Karpas-422 (cell line): ENCODE results near the gene GRB14. TPM values are rescaled to one million over a fixed set of nuclear protein-coding genes. Genes with fewer than 3 reads are reported as not detected.

ENCODE experiments used
- DNase-seq: peaks from one replicate; pipeline ENCODE4 v3.0.0-alpha.2; 2015
- H2AFZ ChIP-seq: fragments of 200-600 bp; sonication (generic); 2 replicates; pipeline ENCODE4 v1.6.1; 2014; ENCODE audit warnings: antibody characterized with exemption, low read length, mixed read lengths
- H3K27ac ChIP-seq: fragments of 200-600 bp; sonication (generic); 2 replicates; pipeline ENCODE4 v1.5.1; 2014; ENCODE audit warnings: mild to moderate bottlenecking, low read length, moderate library complexity
- H3K27me3 ChIP-seq: fragments of 200-600 bp; sonication (generic); 2 replicates; pipeline ENCODE4 v1.6.1; 2014; ENCODE audit warnings: low read length, mixed read lengths
- H3K36me3 ChIP-seq: fragments of 200-600 bp; sonication (generic); 2 replicates; pipeline ENCODE4 v1.6.1; 2014; ENCODE audit warnings: low read length, mixed read lengths; ENCODE audit not compliant: insufficient read depth
- H3K4me1 ChIP-seq: fragments of 200-600 bp; sonication (generic); 2 replicates; pipeline ENCODE4 v1.6.1; 2014; ENCODE audit warnings: mild to moderate bottlenecking, low read length, mixed read lengths
- H3K4me2 ChIP-seq: fragments of 200-600 bp; sonication (generic); 2 replicates; pipeline ENCODE4 v1.6.1; 2014; ENCODE audit warnings: low read length, low read depth, mild to moderate bottlenecking; ENCODE audit not compliant: poor library complexity, severe bottlenecking
- H3K4me3 ChIP-seq: fragments of 200-600 bp; sonication (generic); 2 replicates; pipeline ENCODE4 v1.5.1; 2014; ENCODE audit warnings: mild to moderate bottlenecking, antibody characterized with exemption, low read length, mixed read lengths
- H3K79me2 ChIP-seq: fragments of 200-600 bp; sonication (generic); 2 replicates; pipeline ENCODE4 v1.6.1; 2014; ENCODE audit warnings: mild to moderate bottlenecking, low read length, mixed read lengths
- H3K9ac ChIP-seq: fragments of 200-600 bp; sonication (generic); 2 replicates; pipeline ENCODE4 v1.6.0; 2014; ENCODE audit warnings: low read length
- H3K9me2 ChIP-seq: fragments of 200-600 bp; sonication (generic), shearing (Covaris generic); replicated peaks from 2 replicates; pipeline ENCODE4 v1.6.0; 2014; ENCODE audit warnings: mild to moderate bottlenecking, low read length, moderate library complexity; ENCODE audit not compliant: insufficient read depth
- H3K9me3 ChIP-seq: fragments of 300-700, 200-600 bp; sonication (generic); 2 replicates; pipeline ENCODE4 v1.6.1; 2014; ENCODE audit warnings: low read length, mixed read lengths
- H4K20me1 ChIP-seq: fragments of 200-600 bp; sonication (generic); 2 replicates; pipeline ENCODE4 v1.6.1; 2014; ENCODE audit warnings: mild to moderate bottlenecking, antibody characterized with exemption, low read length, low read depth; ENCODE audit not compliant: insufficient read depth
- total RNA-seq: library from RNA; depleted of rRNA; stranded (reverse); fragments of >200 nt; shearing (Covaris generic); gene quantifications from 2 replicates; pipeline ENCODE4 v1.2.3, GENCODE V29; 2014; ENCODE audit warnings: low replicate concordance; rRNA removed

Gene GRB14
- total RNA-seq: not detected in 2 replicates

GRCh38 chr2:164620873-164621763, at the start of gene GRB14:
Gene GRB14, minus strand, starts transcription at chr2:164621482. Its CDS starts 173 bp downstream, at chr2:164621309.
- H3K4me3 ChIP-seq: no peak within 1 kb of the TSS
- H3K9me2 ChIP-seq: no peaks in the 10 kb centered on the region
- no peaks in the 10 kb centered on the region for H3K4me1 ChIP-seq
- no peaks in the 10 kb centered on the region for H4K20me1 ChIP-seq
- H3K27ac ChIP-seq: no peak within 1 kb of the TSS
- H3K4me2 ChIP-seq: no peak within 1 kb of the TSS
- H3K9ac ChIP-seq: no peak within 1 kb of the TSS
- H2AFZ ChIP-seq: no peak within 1 kb of the TSS
- no peaks in the 10 kb centered on the region for H3K36me3 ChIP-seq
- no peak for DNase-seq
- H3K79me2 ChIP-seq: no peaks in the 10 kb centered on the region
- H3K9me3 ChIP-seq: no peaks in the 10 kb centered on the region
- no peaks in the 10 kb centered on the region for H3K27me3 ChIP-seq

- Histone ChIP-seq H4K20me1 (no peaks in the 10 kb centered on the region), H2AFZ (no peak overlapping the region), H3K9me3 (no peaks in the 10 kb centered on the region), H3K36me3 (no peaks in the 10 kb centered on the region), H3K9me2 (0 out of 2 replicates have a peak, but pooled peaks cover 4% of the 10 kb centered on the region), H3K27me3 (no peaks in the 10 kb centered on the region), H3K9ac (no peak overlapping the region), H3K4me1 (no peaks in the 10 kb centered on the region), H3K27ac (no peak overlapping the region), H3K4me2 (no peak overlapping the region), H3K4me3 (no peak overlapping the region), H3K79me2 (no peaks in the 10 kb centered on the region)
- no peak for DNase-seq
Measured at GRCh38 chr2:164669291-164669690, 48.0 kb upstream of the GRB14 start.

GRCh38 chr2:164667566-164667965, 46.3 kb upstream of the GRB14 start:
- Histone ChIP-seq H3K4me3 (no peak overlapping the region), H3K9me2 (0 out of 2 replicates have a peak, but pooled peaks cover 4% of the 10 kb centered on the region), H3K4me2 (no peak overlapping the region), H3K9ac (no peak overlapping the region), H3K4me1 (no peaks in the 10 kb centered on the region), H2AFZ (no peak overlapping the region), H3K27me3 (no peaks in the 10 kb centered on the region), H3K9me3 (no peaks in the 10 kb centered on the region; the same call in 1 of the 2 replicates), H3K36me3 (no peaks in the 10 kb centered on the region), H3K27ac (no peak overlapping the region), H3K79me2 (no peaks in the 10 kb centered on the region), H4K20me1 (no peaks in the 10 kb centered on the region)
- DNase-seq: no peak

GRCh38 chr2:164664070-164664469, 42.8 kb upstream of the GRB14 start:
- no peak overlapping the region for H3K9ac ChIP-seq
- no peaks in the 10 kb centered on the region for H3K27me3 ChIP-seq

GRCh38 chr2:164662868-164663631, 41.8 kb upstream of the GRB14 start:
- no peak overlapping the region for H3K4me3 ChIP-seq
- H3K79me2 ChIP-seq: no peaks in the 10 kb centered on the region
- H3K9ac ChIP-seq: no peak overlapping the region
- 0 out of 2 replicates have a peak, but pooled peaks cover 4% of the 10 kb centered on the region for H3K9me2 ChIP-seq
- no peak overlapping the region for H3K4me2 ChIP-seq
- H3K27me3 ChIP-seq: no peaks in the 10 kb centered on the region
- H3K4me1 ChIP-seq: no peaks in the 10 kb centered on the region
- H3K27ac ChIP-seq: no peak overlapping the region
- no peak for DNase-seq
- no peak overlapping the region for H2AFZ ChIP-seq
- H3K36me3 ChIP-seq: no peaks in the 10 kb centered on the region
- H4K20me1 ChIP-seq: no peaks in the 10 kb centered on the region
- peaks cover 6% of the 10 kb centered on the region for H3K9me3 ChIP-seq

More at GRCh38 chr2:164664070-164664469, 42.8 kb upstream of the GRB14 start:
- H3K4me1 ChIP-seq: no peaks in the 10 kb centered on the region
- no peak overlapping the region for H3K27ac ChIP-seq
- no peak overlapping the region for H2AFZ ChIP-seq
- no peaks in the 10 kb centered on the region for H4K20me1 ChIP-seq
- H3K4me2 ChIP-seq: no peak overlapping the region
- 0 out of 2 replicates have a peak, but pooled peaks cover 4% of the 10 kb centered on the region for H3K9me2 ChIP-seq
- H3K9me3 ChIP-seq: peaks cover 6% of the 10 kb centered on the region
- DNase-seq: no peak
- no peak overlapping the region for H3K4me3 ChIP-seq
- H3K36me3 ChIP-seq: no peaks in the 10 kb centered on the region
- no peaks in the 10 kb centered on the region for H3K79me2 ChIP-seq

GRCh38 chr2:164662066-164662465, 40.8 kb upstream of the GRB14 start:
- H3K9ac ChIP-seq: no peak overlapping the region
- no peaks in the 10 kb centered on the region for H4K20me1 ChIP-seq
- no peaks in the 10 kb centered on the region for H3K36me3 ChIP-seq

GRCh38 chr2:164661349-164661748, 40.1 kb upstream of the GRB14 start:
- H3K4me1 ChIP-seq: no peaks in the 10 kb centered on the region
- no peak overlapping the region for H3K27ac ChIP-seq
- no peak for DNase-seq
- H3K9ac ChIP-seq: no peak overlapping the region
- 0 out of 2 replicates have a peak, but pooled peaks cover 2% of the 10 kb centered on the region for H3K9me2 ChIP-seq
- no peaks in the 10 kb centered on the region for H3K27me3 ChIP-seq
- H3K4me2 ChIP-seq: no peak overlapping the region
- no peaks in the 10 kb centered on the region for H3K79me2 ChIP-seq
- no peak overlapping the region for H2AFZ ChIP-seq
- peaks cover 6% of the 10 kb centered on the region for H3K9me3 ChIP-seq
- H3K36me3 ChIP-seq: no peaks in the 10 kb centered on the region
- H3K4me3 ChIP-seq: no peak overlapping the region
- H4K20me1 ChIP-seq: no peaks in the 10 kb centered on the region

More at GRCh38 chr2:164662066-164662465, 40.8 kb upstream of the GRB14 start:
- Histone ChIP-seq H3K4me2 (no peak overlapping the region), H3K9me3 (peaks cover 6% of the 10 kb centered on the region), H3K27me3 (no peaks in the 10 kb centered on the region), H3K4me1 (no peaks in the 10 kb centered on the region), H3K79me2 (no peaks in the 10 kb centered on the region), H3K27ac (no peak overlapping the region), H2AFZ (no peak overlapping the region), H3K4me3 (no peak overlapping the region), H3K9me2 (0 out of 2 replicates have a peak, but pooled peaks cover 4% of the 10 kb centered on the region)
- no peak for DNase-seq

DNA sequence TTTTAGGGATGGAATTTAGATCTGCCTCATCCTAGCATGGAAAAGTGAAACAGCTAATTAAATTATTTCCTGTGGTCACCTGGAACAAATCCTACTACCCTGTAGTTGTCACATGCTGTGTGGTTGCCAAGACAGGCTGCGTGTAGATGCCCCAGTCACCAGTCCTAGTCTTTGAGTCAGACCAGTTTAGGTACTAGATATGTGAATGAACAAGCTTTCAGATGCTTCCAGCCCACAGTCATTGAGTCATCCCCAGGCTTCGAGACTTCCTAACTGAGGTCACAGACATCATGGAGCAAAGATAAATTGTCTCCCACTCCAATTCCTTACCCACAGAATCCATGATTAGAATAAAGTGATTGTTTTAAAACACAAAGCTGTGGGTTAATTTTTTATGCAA, 35.8 kb upstream of the GRB14 start:
- no peaks in the 10 kb centered on the region for H3K27me3 ChIP-seq
- H3K9me2 ChIP-seq: no peaks in the 10 kb centered on the region
- no peaks in the 10 kb centered on the region for H4K20me1 ChIP-seq
- no peak overlapping the region for H3K9ac ChIP-seq
- no peak overlapping the region for H3K4me3 ChIP-seq
- H3K9me3 ChIP-seq: peaks cover 3% of the 10 kb centered on the region; the same call in 1 of the 2 replicates
- H3K4me2 ChIP-seq: no peak overlapping the region
- H3K79me2 ChIP-seq: no peaks in the 10 kb centered on the region
- no peaks in the 10 kb centered on the region for H3K4me1 ChIP-seq
- no peaks in the 10 kb centered on the region for H3K36me3 ChIP-seq
- DNase-seq: no peak
- H3K27ac ChIP-seq: no peak overlapping the region
- H2AFZ ChIP-seq: no peak overlapping the region
